Heart right ventricle (tissue), 16 donors: ENCODE measurements around the gene C1orf105. TPM values are rescaled to one million over a fixed set of nuclear protein-coding genes. Genes with fewer than 3 reads are reported as not detected.
A peak's percentile ranks its signal among the peaks of the same experiment; 100 is the strongest.

Experiments
- ATAC-seq, 8 donors: fragments of 200-7000 bp; cut with Tn5 transposase; one replicate each; pipeline ENCODE4 v1.9.1; 2020; ENCODE audit warnings: mild to moderate bottlenecking in 8 of 8, moderate library complexity in 8 of 8, moderate number of reproducible peaks in 1 of 8
- DNase-seq, 2 donors: peaks; one replicate each; pipeline ENCODE4 v3.0.0-alpha.2; 2020
- H3K27ac ChIP-seq, 10 donors: fragments of 200-600 bp; sonication (generic) in 2 of 10; one replicate each; pipeline versions ENCODE4 v1.5.0 to v1.8.0; 2020 to 2022; ENCODE audit warnings: mild to moderate bottlenecking in 3 of 10
- H3K27me3 ChIP-seq, 7 donors: fragments of 200-600 bp; one replicate each; pipeline ENCODE4 v1.8.0; 2021 to 2022; ENCODE audit warnings: mild to moderate bottlenecking in 2 of 7
- H3K36me3 ChIP-seq, 9 donors: fragments of 200-600 bp; sonication (generic) in 1 of 9; one replicate each; pipeline versions ENCODE4 v1.5.0 to v1.8.0; 2020 to 2022; ENCODE audit warnings: mild to moderate bottlenecking in 2 of 9
- H3K4me1 ChIP-seq, 9 donors: fragments of 200-600 bp; sonication (generic) in 1 of 9; one replicate each; pipeline versions ENCODE4 v1.5.0 to v1.8.0; 2020 to 2022; ENCODE audit warnings: mild to moderate bottlenecking in 4 of 9
- H3K4me3 ChIP-seq, 10 donors: fragments of 200-600 bp; sonication (generic) in 2 of 10; one replicate each; pipeline versions ENCODE4 v1.5.0 to v1.8.0; 2020 to 2022; ENCODE audit warnings: mild to moderate bottlenecking in 7 of 10, moderate library complexity in 2 of 10
- H3K9me3 ChIP-seq, 11 donors: fragments of 200-600 bp in 10 of 11; sonication (generic) in 2 of 11; one replicate each; pipeline versions ENCODE4 v1.5.0 to v1.8.0; 2013 to 2022; ENCODE audit warnings: mild to moderate bottlenecking in 2 of 11, control low read depth in 1 of 11, moderate library complexity in 1 of 11
- WGBS, 2 donors: extraction: QIAGEN DNeasy Blood & Tissue Kit; methylation state at CpG; one replicate each; pipeline ENCODE4 v1.1.7; 2013; ENCODE audit warnings: inconsistent platforms in 1 of 2; 5-methylcytosine and 5-hydroxymethylcytosine counted together
- intact Hi-C, 10 donors: fragments of 100-400 bp; cut with DNase I; formaldehyde crosslinking; loops; one replicate each; pipeline versions ENCODE4 v1.11.1 to v1.14.2; 2022
- polyA plus RNA-seq, 2 donors: library from polyadenylated mRNA; stranded (reverse); fragments of 200-250 nt; gene quantifications; one replicate each; pipeline ENCODE4 v1.2.3, GENCODE V29; 2013
- total RNA-seq, 10 donors: library from RNA; stranded (reverse); fragmentation: NEBNext Ultra II Directional in 3 of 10; extraction: Animal tissue kit (Norgen Biotek cat#: 25700) in 3 of 10; gene quantifications; one replicate each; pipeline versions ENCODE4 v1.2.1 to v1.2.4, GENCODE V29; 2021 to 2023
- TF ChIP-seq, protein P1 (sequence below), 9 donors: fragments of 200-600 bp; sonication (generic) in 2 of 9; IDR thresholded peaks; one replicate each; pipeline versions ENCODE4 v1.5.0 to v1.8.0; 2021 to 2022; ENCODE audit warnings: antibody characterized with exemption in 9 of 9, mild to moderate bottlenecking in 5 of 9, moderate library complexity in 1 of 9
- donor health status: Arrhythmogenic right ventricular cardiomyopathy.
- donor health status: ischemic (EF 13 %, LVEDD 7.1; RV severe dilation, severe dysfunction).
- donor health status: healthy with polysubstance abuse.
- donor health status: DM: no; HTN: yes; CAD: no.
- donor health status: DM: no; HTN: no; CAD: no.
- donor health status: ischemic (EF 25% LVEDD 6.9; RV normal size, moderate dysfunction).
- donor health status: ischemic (EF 25% LVEDD 5.7; RV mildly dilated, moderate dysfunction).
- donor health status: healthy.
- donor health status: DM: yes; HTN: yes; CAD: no.
- donor health status: Ischemic cardiomyopathy.
- donor health status: ischemic (EF 35%, LVEDD 5.7; RV mildly dilated, moderate dysfunction).
- donor health status: nonischemic (EF 11% LVEDD 7.7; RV severe dilation, severe dysfunction).
- donor health status: DM: yes; HTN: yes; CAD: no.
- donor health status: PGD.
- donor health status: ischemic (EF 29% LVEDD 5.4; RV normal size, mild dysfunction).
- donor health status: nonischemic (EF 23%, LVEDD 6.1; RV moderate dilation, normal function).

Gene C1orf105
- total and polyA plus RNA-seq, 12 donors, result 1.1 to 52.7 (median 8.6) TPM

DNA sequence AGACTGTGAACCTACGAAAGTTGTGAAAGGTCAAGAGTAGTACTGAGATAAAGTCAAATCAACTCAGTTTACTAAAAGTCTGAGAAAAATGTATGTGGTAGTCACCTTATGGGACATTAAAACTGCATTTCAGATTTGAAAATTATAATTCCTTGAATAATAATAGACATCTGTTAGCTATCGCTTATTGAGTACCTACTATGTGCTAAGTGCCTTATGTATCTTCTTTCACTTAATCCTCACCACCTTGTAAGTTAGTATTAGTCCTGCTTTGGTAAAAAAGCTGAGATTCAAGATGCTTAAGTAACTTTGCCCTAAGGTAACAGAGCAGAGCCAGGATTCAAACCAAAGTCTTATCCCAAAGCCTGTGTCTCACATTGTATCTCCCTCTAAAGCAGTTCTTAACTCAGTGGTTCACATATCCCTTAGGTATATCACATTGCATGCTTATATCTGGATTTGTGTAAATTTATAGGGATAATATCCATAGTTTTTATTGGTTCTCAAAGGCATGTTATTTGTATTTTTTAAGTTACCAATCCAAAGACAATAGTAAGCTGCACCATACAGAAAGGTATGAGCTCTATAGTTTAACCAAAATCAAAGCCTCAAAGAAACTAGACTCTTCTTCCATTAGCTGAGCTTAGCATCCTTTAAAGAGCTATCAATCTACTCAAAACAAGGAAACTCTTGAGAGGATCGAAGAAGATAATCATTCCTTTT, 22.5 kb downstream of the C1orf105 start:
- DNase-seq, result no peak
- no peaks in the 10 kb centered on the region for H3K27me3 ChIP-seq
- H3K27ac ChIP-seq, result peak overlapping the region in 8 of 10 donors; percentile 81 to 96 (median 84)
- peaks cover 0 to 5% (median 0%) of the 10 kb centered on the region in 11 donors for H3K9me3 ChIP-seq
- H3K36me3 ChIP-seq, result peaks cover 0 to 20% (median 0%) of the 10 kb centered on the region in 9 donors
- intact Hi-C loops, result loop anchor here in 4 of 10 donors (5.0 to 10.0 kb wide), 4 partner anchors 351 to 648 kb away; no protein-coding TSS in a partner anchor
- peak in 1 of 8 donors; percentile 13 for ATAC-seq
- 61 to 64% methylated on average over 3 of the region's 3 CpGs for WGBS, 2 donors
- peaks cover 3 to 25% (median 12%) of the 10 kb centered on the region in 9 donors for H3K4me1 ChIP-seq
- peak overlapping the region; percentile 76 to 99 (median 96) for H3K4me3 ChIP-seq
- TF ChIP-seq, protein P1, sequence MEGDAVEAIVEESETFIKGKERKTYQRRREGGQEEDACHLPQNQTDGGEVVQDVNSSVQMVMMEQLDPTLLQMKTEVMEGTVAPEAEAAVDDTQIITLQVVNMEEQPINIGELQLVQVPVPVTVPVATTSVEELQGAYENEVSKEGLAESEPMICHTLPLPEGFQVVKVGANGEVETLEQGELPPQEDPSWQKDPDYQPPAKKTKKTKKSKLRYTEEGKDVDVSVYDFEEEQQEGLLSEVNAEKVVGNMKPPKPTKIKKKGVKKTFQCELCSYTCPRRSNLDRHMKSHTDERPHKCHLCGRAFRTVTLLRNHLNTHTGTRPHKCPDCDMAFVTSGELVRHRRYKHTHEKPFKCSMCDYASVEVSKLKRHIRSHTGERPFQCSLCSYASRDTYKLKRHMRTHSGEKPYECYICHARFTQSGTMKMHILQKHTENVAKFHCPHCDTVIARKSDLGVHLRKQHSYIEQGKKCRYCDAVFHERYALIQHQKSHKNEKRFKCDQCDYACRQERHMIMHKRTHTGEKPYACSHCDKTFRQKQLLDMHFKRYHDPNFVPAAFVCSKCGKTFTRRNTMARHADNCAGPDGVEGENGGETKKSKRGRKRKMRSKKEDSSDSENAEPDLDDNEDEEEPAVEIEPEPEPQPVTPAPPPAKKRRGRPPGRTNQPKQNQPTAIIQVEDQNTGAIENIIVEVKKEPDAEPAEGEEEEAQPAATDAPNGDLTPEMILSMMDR (IDR thresholded peaks at IDR 0.05), result no peak

DNA sequence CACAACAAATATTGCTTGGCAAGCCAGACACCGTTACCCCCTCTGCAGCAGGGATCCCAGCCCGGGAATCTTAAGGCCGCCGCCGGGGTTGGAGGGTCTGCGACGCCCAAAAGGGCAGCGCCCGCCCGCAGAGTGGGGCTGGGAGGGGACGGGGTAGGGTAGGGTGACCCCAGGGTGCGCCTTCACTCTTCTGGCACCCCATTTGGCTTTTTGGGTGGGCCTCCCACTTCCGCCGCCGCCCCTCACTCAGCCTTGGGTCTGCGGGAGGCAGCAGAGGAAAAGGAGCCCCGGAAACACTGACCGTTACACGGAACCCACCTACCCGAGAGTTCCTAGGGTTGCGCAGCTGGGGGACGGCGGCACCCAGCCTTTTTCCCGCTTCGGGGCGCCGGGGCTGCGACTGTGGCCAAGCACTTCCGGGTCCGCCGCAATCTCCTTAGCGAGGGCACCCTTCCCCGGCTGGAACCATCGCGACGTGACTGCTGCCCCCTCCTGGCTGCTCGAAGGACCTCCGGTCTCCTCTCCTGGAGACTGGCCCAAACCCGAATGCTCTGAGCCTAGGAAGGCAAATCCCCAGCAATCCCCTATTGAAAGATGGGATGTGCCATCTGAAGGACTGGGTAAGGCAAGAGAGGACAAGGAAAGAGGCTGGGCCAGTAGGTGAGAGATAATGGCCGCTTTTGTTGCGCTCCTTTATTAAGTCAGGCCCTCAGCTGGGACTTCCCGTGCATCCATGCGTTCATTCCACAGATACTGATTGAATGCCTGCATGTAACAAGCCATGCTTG, 23.4 kb downstream of the C1orf105 start, which contains the start of gene PIGC:
Gene PIGC (minus strand): TSS at position 404 of the 788 bp plus-strand sequence. CDS start 1,447 bp downstream, outside the sequence.
- peaks cover 3 to 25% (median 12%) of the 10 kb centered on the region in 9 donors for H3K4me1 ChIP-seq
- ATAC-seq (peak; percentile 99 to 100 (median 99)), DNase-seq (peak; percentile 90 to 92)
- H3K36me3 ChIP-seq, result peaks cover 0 to 20% (median 0%) of the 10 kb centered on the region in 9 donors
- peak within 1 kb of the TSS in 9 of 10 donors; percentile 79 to 96 (median 83) for H3K27ac ChIP-seq
- intact Hi-C loops, result loop anchor here in 4 of 10 donors (5.0 to 10.0 kb wide), 4 partner anchors 352 to 649 kb away; no protein-coding TSS in a partner anchor
- H3K9me3 ChIP-seq, result no peaks in the 10 kb centered on the region
- WGBS, 2 donors, result 5 to 6% methylated on average over 43 of the region's 43 CpGs
- TF ChIP-seq, protein P1 (IDR thresholded peaks at IDR 0.05), result peak; percentile 78 to 97 (median 87)
- no peaks in the 10 kb centered on the region for H3K27me3 ChIP-seq
- peak within 1 kb of the TSS; percentile 76 to 99 (median 96) for H3K4me3 ChIP-seq

DNA sequence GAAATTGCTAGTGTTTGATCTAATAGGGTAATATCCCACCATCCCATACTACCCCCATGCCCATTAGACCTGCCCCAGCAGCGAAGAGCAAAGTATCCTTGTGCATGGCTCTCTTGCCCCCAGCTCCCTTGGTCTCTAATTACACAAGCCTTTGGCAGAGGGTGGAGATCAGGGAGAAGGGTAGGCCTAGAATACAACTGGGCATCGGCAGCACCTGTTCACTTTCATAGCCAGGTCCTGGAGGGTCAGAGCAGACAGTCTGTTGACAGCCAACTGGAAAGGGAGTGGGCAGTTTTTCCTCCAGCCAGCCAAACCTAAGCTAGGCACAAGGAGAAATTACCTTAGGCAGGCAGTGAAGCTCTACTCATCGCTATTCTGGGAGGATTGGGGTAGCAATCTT, 26.1 kb downstream of the C1orf105 start:
- Histone ChIP-seq H3K9me3 (no peaks in the 10 kb centered on the region), H3K4me3 (no peak overlapping the region), H3K27ac (no peak overlapping the region), H3K4me1 (peaks cover 3 to 48% (median 17%) of the 10 kb centered on the region in 9 donors), H3K36me3 (peaks cover 0 to 10% (median 0%) of the 10 kb centered on the region in 9 donors), H3K27me3 (no peaks in the 10 kb centered on the region)
- TF ChIP-seq, protein P1 (IDR thresholded peaks at IDR 0.05), result no peak
- DNase-seq (no peak), ATAC-seq (no peak)
- intact Hi-C loops, result loop anchor here in 3 of 10 donors (5.0 to 10.0 kb wide), 3 partner anchors 442 to 652 kb away; no protein-coding TSS in a partner anchor
- 89 to 95% methylated on average over 3 of the region's 3 CpGs for WGBS, 2 donors

DNA sequence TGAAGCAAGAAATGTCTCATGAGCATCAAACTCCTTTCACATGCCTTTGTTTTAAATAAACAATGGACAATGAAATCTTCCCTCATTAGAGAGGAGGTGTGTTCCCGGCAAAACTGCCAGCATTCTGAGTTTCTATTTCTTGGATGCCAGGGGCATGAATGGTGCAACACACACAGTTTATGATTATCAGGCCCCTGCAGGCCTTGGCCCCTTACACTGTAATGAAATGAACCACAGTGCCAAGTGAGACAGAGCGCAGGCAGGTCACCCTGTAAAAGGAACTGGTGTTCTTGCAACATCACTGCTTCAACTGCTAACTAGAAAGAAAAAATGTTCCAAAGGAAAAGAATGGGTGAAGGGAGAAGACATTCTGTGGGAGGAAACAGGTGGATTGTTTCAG, 27.2 kb downstream of the C1orf105 start:
- TF ChIP-seq, protein P1 (IDR thresholded peaks at IDR 0.05), result no peak

More for the DNA sequence above, 27.2 kb downstream of the C1orf105 start:
- no peak for DNase-seq
- no peaks in the 10 kb centered on the region for H3K9me3 ChIP-seq
- 74 to 87% methylated on average over 2 of the region's 2 CpGs for WGBS, 2 donors
- H3K4me1 ChIP-seq, result peaks cover 0 to 37% (median 16%) of the 10 kb centered on the region in 9 donors
- ATAC-seq, result no peak
- H3K27me3 ChIP-seq, result no peaks in the 10 kb centered on the region
- H3K36me3 ChIP-seq, result no peaks in the 10 kb centered on the region
- intact Hi-C loops, result loop anchor here in 3 of 10 donors (5.0 to 10.0 kb wide), 3 partner anchors 443 to 653 kb away; no protein-coding TSS in a partner anchor
- H3K27ac ChIP-seq, result no peak overlapping the region
- no peak overlapping the region for H3K4me3 ChIP-seq
